ENCODE measurements around the gene NUDT7.

The NUDT7 gene

DNA sequence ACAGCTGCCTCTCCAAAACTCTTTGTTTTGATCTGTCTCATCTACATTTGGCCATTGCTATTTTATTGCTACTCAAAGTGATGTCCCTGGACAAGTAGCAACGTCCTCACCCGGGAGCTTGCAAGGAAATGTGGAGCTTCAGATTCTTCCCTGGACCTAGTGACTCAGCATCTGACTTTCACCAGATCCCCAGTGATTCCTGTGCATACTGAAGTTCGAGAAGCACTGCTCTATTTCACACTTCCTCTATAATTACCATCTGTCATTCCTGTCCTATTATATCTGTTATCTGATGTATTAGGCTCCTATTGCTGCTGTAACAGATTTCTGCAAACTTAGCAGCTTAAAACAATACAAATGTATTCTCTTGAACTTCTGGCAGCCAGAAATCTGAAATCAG, 37.5 kb downstream of the NUDT7 start:
- TF ChIP-seq, protein P1, sequence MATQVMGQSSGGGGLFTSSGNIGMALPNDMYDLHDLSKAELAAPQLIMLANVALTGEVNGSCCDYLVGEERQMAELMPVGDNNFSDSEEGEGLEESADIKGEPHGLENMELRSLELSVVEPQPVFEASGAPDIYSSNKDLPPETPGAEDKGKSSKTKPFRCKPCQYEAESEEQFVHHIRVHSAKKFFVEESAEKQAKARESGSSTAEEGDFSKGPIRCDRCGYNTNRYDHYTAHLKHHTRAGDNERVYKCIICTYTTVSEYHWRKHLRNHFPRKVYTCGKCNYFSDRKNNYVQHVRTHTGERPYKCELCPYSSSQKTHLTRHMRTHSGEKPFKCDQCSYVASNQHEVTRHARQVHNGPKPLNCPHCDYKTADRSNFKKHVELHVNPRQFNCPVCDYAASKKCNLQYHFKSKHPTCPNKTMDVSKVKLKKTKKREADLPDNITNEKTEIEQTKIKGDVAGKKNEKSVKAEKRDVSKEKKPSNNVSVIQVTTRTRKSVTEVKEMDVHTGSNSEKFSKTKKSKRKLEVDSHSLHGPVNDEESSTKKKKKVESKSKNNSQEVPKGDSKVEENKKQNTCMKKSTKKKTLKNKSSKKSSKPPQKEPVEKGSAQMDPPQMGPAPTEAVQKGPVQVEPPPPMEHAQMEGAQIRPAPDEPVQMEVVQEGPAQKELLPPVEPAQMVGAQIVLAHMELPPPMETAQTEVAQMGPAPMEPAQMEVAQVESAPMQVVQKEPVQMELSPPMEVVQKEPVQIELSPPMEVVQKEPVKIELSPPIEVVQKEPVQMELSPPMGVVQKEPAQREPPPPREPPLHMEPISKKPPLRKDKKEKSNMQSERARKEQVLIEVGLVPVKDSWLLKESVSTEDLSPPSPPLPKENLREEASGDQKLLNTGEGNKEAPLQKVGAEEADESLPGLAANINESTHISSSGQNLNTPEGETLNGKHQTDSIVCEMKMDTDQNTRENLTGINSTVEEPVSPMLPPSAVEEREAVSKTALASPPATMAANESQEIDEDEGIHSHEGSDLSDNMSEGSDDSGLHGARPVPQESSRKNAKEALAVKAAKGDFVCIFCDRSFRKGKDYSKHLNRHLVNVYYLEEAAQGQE (IDR thresholded peaks at IDR 0.05; ENCODE audit: insufficient read depth in 1 of 2, low read depth in 2 of 2, low read length in 2 of 2) = no peak
- no peak for TF ChIP-seq SIN3A (IDR thresholded peaks at IDR 0.05; ENCODE audit: borderline replicate concordance, insufficient read depth, low read length)
- TF ChIP-seq FOXP2 (optimal IDR thresholded peaks at IDR 0.05; ENCODE audit: borderline replicate concordance, extremely low read depth, extremely low read length, insufficient read depth) = no peak
- no peak for TF ChIP-seq TAF1 (IDR thresholded peaks at IDR 0.05; ENCODE audit: borderline replicate concordance, insufficient read depth, low read length)
- no peak for TF ChIP-seq POLR2AphosphoS5 (IDR thresholded peaks at IDR 0.05; ENCODE audit: low read depth, low read length)

GRCh38 chr16:77760800-77761199, 38.5 kb downstream of the NUDT7 start:
- TF ChIP-seq FOXP2 (optimal IDR thresholded peaks at IDR 0.05; ENCODE audit: borderline replicate concordance, extremely low read depth, extremely low read length, insufficient read depth) = no peak
- no peak for TF ChIP-seq TAF1 (IDR thresholded peaks at IDR 0.05; ENCODE audit: borderline replicate concordance, insufficient read depth, low read length)
- no peak for TF ChIP-seq SIN3A (IDR thresholded peaks at IDR 0.05; ENCODE audit: borderline replicate concordance, insufficient read depth, low read length)
- TF ChIP-seq, protein P1 (IDR thresholded peaks at IDR 0.05; ENCODE audit: insufficient read depth in 1 of 2, low read depth in 2 of 2, low read length in 2 of 2) = no peak
- TF ChIP-seq POLR2AphosphoS5 (IDR thresholded peaks at IDR 0.05; ENCODE audit: low read depth, low read length) = no peak

- TF ChIP-seq TAF1 (IDR thresholded peaks at IDR 0.05; ENCODE audit: borderline replicate concordance, insufficient read depth, low read length) = no peak
- TF ChIP-seq, protein P1 (IDR thresholded peaks at IDR 0.05; ENCODE audit: insufficient read depth in 1 of 2, low read depth in 2 of 2, low read length in 2 of 2) = no peak
- TF ChIP-seq POLR2AphosphoS5 (IDR thresholded peaks at IDR 0.05; ENCODE audit: low read depth, low read length) = no peak
- no peak for TF ChIP-seq SIN3A (IDR thresholded peaks at IDR 0.05; ENCODE audit: borderline replicate concordance, insufficient read depth, low read length)
- no peak for TF ChIP-seq FOXP2 (optimal IDR thresholded peaks at IDR 0.05; ENCODE audit: borderline replicate concordance, extremely low read depth, extremely low read length, insufficient read depth)
These were observed 38.9 kb downstream of the NUDT7 start for GRCh38 chr16:77761204-77761603.

DNA sequence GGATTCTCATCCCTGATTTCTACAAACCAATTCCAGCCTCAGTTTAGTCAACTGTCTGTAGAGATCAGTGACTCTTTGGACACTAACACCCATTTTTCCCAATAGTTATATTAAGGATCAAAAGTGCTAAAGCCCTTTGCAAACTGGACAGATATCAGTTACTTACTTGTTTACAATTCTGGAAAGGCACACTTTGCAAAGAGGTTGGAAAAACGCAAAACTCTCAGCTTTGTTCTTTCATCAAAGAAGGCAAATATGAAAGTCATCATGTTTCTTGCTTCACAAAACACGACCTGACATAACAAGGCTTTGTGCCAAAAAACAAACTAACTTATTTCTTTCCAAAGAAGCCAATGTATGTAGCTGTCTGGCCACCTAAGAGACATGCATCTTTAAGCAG, 39.9 kb downstream of the NUDT7 start:
- TF ChIP-seq, protein P1 (IDR thresholded peaks at IDR 0.05; ENCODE audit: insufficient read depth in 1 of 2, low read depth in 2 of 2, low read length in 2 of 2) = no peak
- TF ChIP-seq POLR2AphosphoS5 (IDR thresholded peaks at IDR 0.05; ENCODE audit: low read depth, low read length) (no peak), FOXP2 (optimal IDR thresholded peaks at IDR 0.05; ENCODE audit: borderline replicate concordance, extremely low read depth, extremely low read length, insufficient read depth) (no peak), TAF1 (IDR thresholded peaks at IDR 0.05; ENCODE audit: borderline replicate concordance, insufficient read depth, low read length) (no peak), SIN3A (IDR thresholded peaks at IDR 0.05; ENCODE audit: borderline replicate concordance, insufficient read depth, low read length) (no peak)

DNA sequence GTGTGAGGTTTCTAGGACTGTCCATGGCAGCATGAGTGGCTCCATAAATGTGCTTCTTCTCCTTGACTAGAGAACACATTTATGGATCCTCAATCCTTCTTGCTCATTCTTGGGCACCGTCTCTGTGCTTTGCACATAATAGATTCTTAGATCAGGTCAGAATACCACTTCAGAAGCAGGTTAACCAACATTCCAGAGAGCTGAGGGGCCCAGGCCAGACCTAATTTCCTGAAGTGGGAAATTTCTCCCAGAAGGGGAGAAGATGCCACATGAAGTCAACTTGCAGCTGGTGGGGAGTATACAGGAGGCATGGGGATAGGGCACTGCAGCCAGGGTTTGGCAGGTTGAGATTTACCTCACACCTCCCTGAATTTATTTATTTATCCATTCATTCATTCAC, 41.7 kb downstream of the NUDT7 start:
- no peak for TF ChIP-seq FOXP2 (optimal IDR thresholded peaks at IDR 0.05; ENCODE audit: borderline replicate concordance, extremely low read depth, extremely low read length, insufficient read depth)
- TF ChIP-seq SIN3A (IDR thresholded peaks at IDR 0.05; ENCODE audit: borderline replicate concordance, insufficient read depth, low read length) = no peak
- no peak for TF ChIP-seq TAF1 (IDR thresholded peaks at IDR 0.05; ENCODE audit: borderline replicate concordance, insufficient read depth, low read length)
- TF ChIP-seq POLR2AphosphoS5 (IDR thresholded peaks at IDR 0.05; ENCODE audit: low read depth, low read length) = no peak
- TF ChIP-seq, protein P1 (IDR thresholded peaks at IDR 0.05; ENCODE audit: insufficient read depth in 1 of 2, low read depth in 2 of 2, low read length in 2 of 2) = no peak
